Panc1 (cell line): ENCODE data around the gene SPSB3. TPM values are rescaled to one million over a fixed set of nuclear protein-coding genes. Genes with fewer than 3 reads are reported as not detected.

Experiments
- ATAC-seq: fragments of 200-7000 bp; cut with Tn5 transposase; 2 replicates; pipeline ENCODE4 v1.9.1; 2020; ENCODE audit warnings: mild to moderate bottlenecking, moderate library complexity
- BruUV-seq: library from RNA; stranded (reverse); fragments of 400-500 nt; replicated peaks from 2 replicates; lab custom pipeline; 2021; lab: Mats Ljungman, UMichigan
- CTCF ChIA-PET: fragments of 300-600 bp; sonication (Branson Sonifier 250); formaldehyde crosslinking; loops from one replicate; lab custom pipeline; 2022; ENCODE audit warnings: antibody characterized with exemption; lab: Charles Lee
- POLR2A ChIA-PET: fragments of 300-600 bp; sonication (Branson Sonifier 250); formaldehyde crosslinking; loops from one replicate; lab custom pipeline; 2022; ENCODE audit warnings: antibody characterized with exemption; lab: Charles Lee
- DNase-seq: peaks from one replicate; pipeline ENCODE4 v3.0.0-alpha.2; 2010; ENCODE audit warnings: low read depth, low spot score
- H3K27ac ChIP-seq: 2 replicates; pipeline ENCODE4 v1.5.1; 2011; ENCODE audit warnings: mild to moderate bottlenecking, low read length, inconsistent platforms
- H3K27me3 ChIP-seq: fragments of 200-500 bp; sonication (Bioruptor generic); 2 replicates; pipeline ENCODE4 v1.6.0; 2014; ENCODE audit warnings: low read length, inconsistent platforms; ENCODE audit not compliant: control insufficient read depth, insufficient read depth
- H3K36me3 ChIP-seq: fragments of 200-500 bp; sonication (Bioruptor generic); 2 replicates; pipeline ENCODE4 v1.5.1; 2014; ENCODE audit warnings: inconsistent platforms, mild to moderate bottlenecking, low read length, moderate library complexity; ENCODE audit not compliant: control insufficient read depth, insufficient read depth
- H3K4me1 ChIP-seq: 2 replicates; pipeline ENCODE4 v1.5.1; 2011; ENCODE audit warnings: inconsistent platforms, mild to moderate bottlenecking, low read length, moderate library complexity; ENCODE audit not compliant: control insufficient read depth, insufficient read depth
- H3K4me3 ChIP-seq, 2 experiments: 2 replicates each; pipeline ENCODE4 v1.5.1; 2011 to 2012; ENCODE audit warnings: low read depth in 2 of 2, low read length in 2 of 2, mild to moderate bottlenecking in 2 of 2, inconsistent platforms in 1 of 2, moderate library complexity in 1 of 2
- H3K9me3 ChIP-seq: fragments of 200-500 bp; sonication (Bioruptor generic); 2 replicates; pipeline ENCODE4 v1.5.1; 2014; ENCODE audit warnings: low read depth, mild to moderate bottlenecking, inconsistent platforms, low read length, moderate library complexity; ENCODE audit not compliant: control insufficient read depth, insufficient read depth
- CTCF ChIP-seq: fragments of 450-650 bp; IDR thresholded peaks from 2 replicates; pipeline ENCODE4 v1.5.1; 2017; ENCODE audit warnings: mild to moderate bottlenecking
- POLR2AphosphoS5 ChIP-seq: IDR thresholded peaks from 2 replicates; pipeline ENCODE4 v1.6.1; 2012; ENCODE audit warnings: mild to moderate bottlenecking, low read depth, low read length, moderate library complexity
- REST ChIP-seq, 2 experiments: IDR thresholded peaks; 2 replicates each; pipeline ENCODE4 v1.6.1; 2011 to 2012; ENCODE audit warnings: low read depth in 2 of 2, control low read depth in 1 of 2, low read length in 1 of 2, mild to moderate bottlenecking in 1 of 2, moderate library complexity in 1 of 2; ENCODE audit not compliant: insufficient read depth in 1 of 2
- SIN3A ChIP-seq: IDR thresholded peaks from 2 replicates; pipeline ENCODE4 v1.6.1; 2012; ENCODE audit warnings: low read depth, mild to moderate bottlenecking, low read length, moderate library complexity, borderline replicate concordance; ENCODE audit not compliant: insufficient read depth
- TCF7L2 ChIP-seq: IDR thresholded peaks from 2 replicates; pipeline ENCODE4 v1.6.1; 2011; ENCODE audit warnings: mild to moderate bottlenecking, low read depth, low read length, inconsistent platforms
- in situ Hi-C: cut with HindIII; loops from 2 replicates; pipeline ENCODE4 v1.10.0; 2016; ENCODE audit warnings: low sequenced_read_pairs, low pct_unique_long_range_greater_than_20kb
- intact Hi-C: fragments of 100-400 bp; cut with micrococcal nuclease; formaldehyde crosslinking; loops from one replicate; pipeline ENCODE4 v1.10.0; 2022; ENCODE audit not compliant: unreplicated experiment
- total RNA-seq: library from RNA; stranded (reverse); gene quantifications from one replicate; pipeline ENCODE4 v1.2.1, GENCODE V29; 2021; ENCODE audit not compliant: unreplicated experiment

SPSB3 gene
- total RNA-seq, 1 experiment from 2014 or later, result 23.0 TPM

GRCh38 chr16:1749152-1750117 lies 32.9 kb downstream of the SPSB3 start:
- BruUV-seq, result no TSS peak
- intact Hi-C loops (no loop called here), in situ Hi-C loops (no loop called here)
- ATAC-seq (no peak), DNase-seq (no peak)
- no peaks in the 10 kb centered on the region for H3K9me3 ChIP-seq
- no peak overlapping the region for H3K27ac ChIP-seq
- CTCF ChIA-PET, result interaction anchor here (0.7 kb wide), 3 partner anchors 25 to 44 kb away, joined by 3 to 4 read pairs (median 4); no protein-coding TSS in a partner anchor
- H3K4me1 ChIP-seq, result no peaks in the 10 kb centered on the region
- no peak overlapping the region for H3K4me3 ChIP-seq
- peaks cover 3% of the 10 kb centered on the region; the same call in 1 of the 2 replicates for H3K36me3 ChIP-seq
- no peaks in the 10 kb centered on the region for H3K27me3 ChIP-seq
- POLR2A ChIA-PET, result no interaction called here
- TF ChIP-seq REST (IDR thresholded peaks at IDR 0.05; ENCODE audit: insufficient read depth in 1 of 2, low read depth in 2 of 2, low read length in 1 of 2) (no peak), CTCF (no peak), TCF7L2 (no peak), POLR2AphosphoS5 (no peak), SIN3A (no peak)

- Histone ChIP-seq H3K4me3 (no peak overlapping the region), H3K36me3 (peaks cover 3% of the 10 kb centered on the region; the same call in 1 of the 2 replicates), H3K4me1 (no peaks in the 10 kb centered on the region), H3K9me3 (no peaks in the 10 kb centered on the region), H3K27ac (no peak overlapping the region), H3K27me3 (no peaks in the 10 kb centered on the region)
- ChIA-PET CTCF (no interaction called here), POLR2A (no interaction called here)
- no TSS peak for BruUV-seq
- intact Hi-C loops (no loop called here), in situ Hi-C loops (no loop called here)
- no peak for DNase-seq
- ATAC-seq, result no peak
- TF ChIP-seq SIN3A (no peak), CTCF (no peak), TCF7L2 (no peak), POLR2AphosphoS5 (no peak)
These were observed 34.4 kb downstream of the SPSB3 start for GRCh38 chr16:1747934-1748333.
